ENCODE measurements around the gene UBALD2. TPM values are rescaled to one million over a fixed set of nuclear protein-coding genes. Genes with fewer than 3 reads are reported as not detected.
"Not testable (repeated sequence)": the region's sequence is repeated elsewhere in the genome, so short reads cannot be mapped to it uniquely, and the experiment has no call there.

The UBALD2 gene
- total RNA-seq, 4 donors from 2014 or later, result 7.0 to 25.9 (median 13.7) TPM

- no peak for TF ChIP-seq CTCF (IDR thresholded peaks at IDR 0.05)
- DNase-seq (ENCODE audit: low spot score), result no peak
- ATAC-seq (ENCODE audit: low FRiP score), result no peak
Measured at GRCh38 chr17:76262732-76263344, 2.3 kb upstream of the UBALD2 start.

GRCh38 chr17:76263896-76264295 lies 1.3 kb upstream of the UBALD2 start:
- no peak for DNase-seq (ENCODE audit: low spot score)
- no peak for ATAC-seq (ENCODE audit: low FRiP score)
- TF ChIP-seq CTCF (IDR thresholded peaks at IDR 0.05), result no peak

GRCh38 chr17:76264425-76264754 lies 758 bp upstream of the UBALD2 start:
- ATAC-seq (ENCODE audit: low FRiP score), result no peak
- TF ChIP-seq CTCF (IDR thresholded peaks at IDR 0.05), result no peak
- DNase-seq (ENCODE audit: low spot score), result no peak

- no peak for DNase-seq (ENCODE audit: low spot score)
- TF ChIP-seq CTCF (IDR thresholded peaks at IDR 0.05), result no peak
- ATAC-seq (ENCODE audit: low FRiP score), result no peak
Measured at GRCh38 chr17:76265624-76266243, 586 bp downstream of the UBALD2 start.

- ATAC-seq (ENCODE audit: low FRiP score), result no peak
- TF ChIP-seq CTCF (IDR thresholded peaks at IDR 0.05), result no peak
- no peak for DNase-seq (ENCODE audit: low spot score)
Measured at GRCh38 chr17:76266244-76266938, 1.2 kb downstream of the UBALD2 start.

GRCh38 chr17:76267051-76267576 lies 2.0 kb downstream of the UBALD2 start:
- no peak for TF ChIP-seq CTCF (IDR thresholded peaks at IDR 0.05)
- ATAC-seq (ENCODE audit: low FRiP score) (no peak), DNase-seq (ENCODE audit: low spot score) (no peak)

- not testable (repeated sequence) for DNase-seq (ENCODE audit: low spot score); ATAC-seq (ENCODE audit: low FRiP score)
Measured at GRCh38 chr17:76267581-76268001, 2.4 kb downstream of the UBALD2 start.
